Suprapubic skin (tissue), 4 donors: ENCODE results near the gene EDARADD. TPM values are rescaled to one million over a fixed set of nuclear protein-coding genes. Genes with fewer than 3 reads are reported as not detected.
"Not testable (repeated sequence)": the region's sequence is repeated elsewhere in the genome, so short reads cannot be mapped to it uniquely, and the experiment has no call there.

Experiments used
- DNase-seq, 2 donors: peaks; one replicate each; pipeline ENCODE4 v3.0.0-alpha.2; 2019; ENCODE audit warnings: low spot score in 2 of 2
- H3K27ac ChIP-seq: fragments of 200-600 bp; sonication (generic); one replicate; pipeline ENCODE4 v1.5.1; 2019
- H3K27me3 ChIP-seq: fragments of 200-600 bp; sonication (generic); one replicate; pipeline ENCODE4 v1.5.1; 2019
- H3K36me3 ChIP-seq: fragments of 200-600 bp; sonication (generic); one replicate; pipeline ENCODE4 v1.5.1; 2019
- H3K4me1 ChIP-seq: fragments of 200-600 bp; sonication (generic); one replicate; pipeline ENCODE4 v1.5.1; 2019
- H3K4me3 ChIP-seq: fragments of 200-600 bp; sonication (generic); one replicate; pipeline ENCODE4 v1.5.1; 2019; ENCODE audit warnings: mild to moderate bottlenecking
- H3K9me3 ChIP-seq: fragments of 200-600 bp; sonication (generic); one replicate; pipeline ENCODE4 v1.5.1; 2019
- EP300 ChIP-seq: sonication (generic); formaldehyde crosslinking; IDR thresholded peaks from one replicate; pipeline ENCODE4 v1.6.1; 2017; ENCODE audit warnings: antibody characterized with exemption
- POLR2A ChIP-seq, 2 donors: fragments of 450-650 bp; IDR thresholded peaks; one replicate each; pipeline ENCODE4 v1.6.1; 2017; ENCODE audit warnings: antibody characterized with exemption in 2 of 2, mild to moderate bottlenecking in 2 of 2, moderate library complexity in 2 of 2
- POLR2AphosphoS5 ChIP-seq, 3 donors: sonication (generic); formaldehyde crosslinking; IDR thresholded peaks; one replicate each; pipeline ENCODE4 v1.6.1; 2017; ENCODE audit warnings: antibody characterized with exemption in 3 of 3
- WGBS: methylation state at CpG from one replicate; pipeline ENCODE4 v1.1.5; 2018; 5-methylcytosine and 5-hydroxymethylcytosine counted together
- total RNA-seq, 4 donors: library from RNA; depleted of rRNA; stranded (reverse); fragments of >200 nt; gene quantifications; one replicate each; pipeline ENCODE4 v1.1.0, GENCODE V29; 2016
- TF ChIP-seq, protein P1 (sequence below), 2 donors: fragments of 200-600 bp in 1 of 2; fragments of 450-650 bp in 1 of 2; sonication (generic) in 1 of 2; IDR thresholded peaks; one replicate each; pipeline ENCODE4 v1.5.1; 2016 to 2019; ENCODE audit warnings: antibody characterized with exemption in 2 of 2, mild to moderate bottlenecking in 1 of 2, moderate library complexity in 1 of 2

Gene EDARADD
- total RNA-seq, 4 donors from 2014 or later = 5.5 to 10.1 (median 7.6) TPM

DNA sequence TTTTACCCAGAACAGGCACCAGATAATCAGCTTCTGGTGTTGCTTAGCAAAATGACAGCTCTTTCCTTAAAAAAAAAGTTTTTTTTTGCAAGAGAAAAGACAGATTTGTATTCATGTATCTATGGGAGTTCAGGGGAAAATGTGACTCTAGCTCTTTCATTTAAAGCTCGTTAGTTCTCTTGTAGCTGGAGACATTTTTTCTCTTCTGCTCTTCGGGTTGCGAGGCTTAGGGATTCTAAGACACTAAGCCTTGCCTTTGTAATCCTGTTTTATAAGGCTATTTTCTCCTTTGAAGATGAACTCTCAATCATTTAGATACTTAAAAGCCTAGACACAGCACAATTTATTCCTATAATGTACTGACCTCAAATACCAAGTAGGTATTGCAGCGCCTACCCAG lies 40.3 kb upstream of the EDARADD start:
- H3K9me3 ChIP-seq = no peaks in the 10 kb centered on the region
- no peaks in the 10 kb centered on the region for H3K36me3 ChIP-seq
- no peaks in the 10 kb centered on the region for H3K4me1 ChIP-seq
- no peak for TF ChIP-seq EP300
- TF ChIP-seq POLR2AphosphoS5 (IDR thresholded peaks at IDR 0.05) = no peak
- TF ChIP-seq, protein P1, sequence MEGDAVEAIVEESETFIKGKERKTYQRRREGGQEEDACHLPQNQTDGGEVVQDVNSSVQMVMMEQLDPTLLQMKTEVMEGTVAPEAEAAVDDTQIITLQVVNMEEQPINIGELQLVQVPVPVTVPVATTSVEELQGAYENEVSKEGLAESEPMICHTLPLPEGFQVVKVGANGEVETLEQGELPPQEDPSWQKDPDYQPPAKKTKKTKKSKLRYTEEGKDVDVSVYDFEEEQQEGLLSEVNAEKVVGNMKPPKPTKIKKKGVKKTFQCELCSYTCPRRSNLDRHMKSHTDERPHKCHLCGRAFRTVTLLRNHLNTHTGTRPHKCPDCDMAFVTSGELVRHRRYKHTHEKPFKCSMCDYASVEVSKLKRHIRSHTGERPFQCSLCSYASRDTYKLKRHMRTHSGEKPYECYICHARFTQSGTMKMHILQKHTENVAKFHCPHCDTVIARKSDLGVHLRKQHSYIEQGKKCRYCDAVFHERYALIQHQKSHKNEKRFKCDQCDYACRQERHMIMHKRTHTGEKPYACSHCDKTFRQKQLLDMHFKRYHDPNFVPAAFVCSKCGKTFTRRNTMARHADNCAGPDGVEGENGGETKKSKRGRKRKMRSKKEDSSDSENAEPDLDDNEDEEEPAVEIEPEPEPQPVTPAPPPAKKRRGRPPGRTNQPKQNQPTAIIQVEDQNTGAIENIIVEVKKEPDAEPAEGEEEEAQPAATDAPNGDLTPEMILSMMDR (IDR thresholded peaks at IDR 0.05) = no peak
- no peak for TF ChIP-seq POLR2A (IDR thresholded peaks at IDR 0.05)
- 69% methylated on average over 4 of the region's 4 CpGs for WGBS
- H3K27me3 ChIP-seq = peaks cover 5% of the 10 kb centered on the region
- no peak overlapping the region for H3K4me3 ChIP-seq
- DNase-seq = no peak
- no peak overlapping the region for H3K27ac ChIP-seq

DNA sequence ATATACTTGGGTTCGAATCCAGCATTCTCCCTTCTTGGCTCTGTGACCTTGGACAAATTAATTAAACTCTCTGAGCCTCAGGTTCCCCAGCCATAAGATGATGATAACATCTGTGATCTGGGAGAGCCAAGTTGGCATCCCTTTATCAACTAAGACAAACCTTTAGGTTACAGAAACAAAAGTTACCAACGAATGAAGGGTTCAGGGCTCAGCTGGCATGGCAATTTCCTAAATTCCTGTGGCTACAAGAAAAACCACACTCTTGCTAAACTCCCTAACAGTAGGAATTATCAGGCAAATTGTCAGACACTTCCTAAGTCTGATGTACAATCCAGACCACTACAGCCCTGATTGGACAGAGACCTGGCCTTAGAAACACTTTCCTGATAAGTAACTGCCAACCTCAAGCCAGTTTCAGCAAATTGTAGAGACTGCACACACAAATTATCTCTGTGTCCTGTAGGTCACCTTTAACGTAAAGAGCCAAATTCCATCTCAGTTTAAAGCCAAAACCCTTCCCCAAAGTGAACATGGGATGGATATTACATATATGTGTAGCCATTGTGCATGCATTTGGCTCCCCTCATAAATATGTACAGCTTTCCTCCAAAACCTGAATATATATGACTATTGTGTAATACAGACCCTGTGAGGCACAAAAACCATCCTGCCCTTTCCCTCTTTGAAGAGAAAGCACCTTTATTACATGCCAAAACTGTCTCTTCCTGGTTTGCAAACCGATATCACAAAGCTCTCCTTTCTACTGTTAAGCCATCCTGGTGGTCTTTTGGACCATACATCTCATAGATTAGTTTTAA lies 39.5 kb upstream of the EDARADD start:
- Histone ChIP-seq H3K36me3 (no peaks in the 10 kb centered on the region), H3K9me3 (no peaks in the 10 kb centered on the region), H3K4me1 (no peaks in the 10 kb centered on the region), H3K4me3 (no peak overlapping the region), H3K27ac (no peak overlapping the region), H3K27me3 (peaks cover 5% of the 10 kb centered on the region)
- no peak for DNase-seq
- TF ChIP-seq POLR2AphosphoS5 (IDR thresholded peaks at IDR 0.05) = no peak
- no peak for TF ChIP-seq EP300
- 45% methylated on average over 4 of the region's 4 CpGs for WGBS

DNA sequence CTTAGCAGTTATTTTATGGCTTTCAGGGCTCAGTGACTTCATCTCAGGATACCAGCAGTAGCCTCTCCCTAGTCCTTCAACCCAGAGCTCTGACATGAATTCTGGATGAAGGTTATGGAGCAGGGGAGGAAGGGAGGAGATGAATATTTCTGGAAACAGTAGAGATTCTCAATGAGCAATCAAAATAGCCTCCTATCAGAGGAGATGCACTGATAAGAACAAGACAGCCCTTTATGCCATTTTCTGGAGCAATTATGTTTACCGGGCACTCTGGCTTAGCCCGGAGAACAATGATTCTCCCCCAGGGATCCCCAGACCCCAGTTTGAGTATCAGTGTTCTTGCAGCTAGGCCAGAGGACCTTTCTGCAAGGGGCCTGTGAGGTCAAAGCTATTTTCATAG lies 37.9 kb upstream of the EDARADD start:
- H3K4me1 ChIP-seq = no peaks in the 10 kb centered on the region
- 94% methylated on average over 2 of the region's 2 CpGs for WGBS
- no peaks in the 10 kb centered on the region for H3K9me3 ChIP-seq
- H3K27me3 ChIP-seq = peaks cover under 1% of the 10 kb centered on the region
- no peak overlapping the region for H3K4me3 ChIP-seq
- peak in 1 of 2 donors; percentile 20 for DNase-seq
- H3K27ac ChIP-seq = no peak overlapping the region
- no peaks in the 10 kb centered on the region for H3K36me3 ChIP-seq
- TF ChIP-seq EP300 = no peak
- TF ChIP-seq POLR2AphosphoS5 (IDR thresholded peaks at IDR 0.05) = no peak
- TF ChIP-seq, protein P1 (IDR thresholded peaks at IDR 0.05) = no peak
- TF ChIP-seq POLR2A (IDR thresholded peaks at IDR 0.05) = no peak

DNA sequence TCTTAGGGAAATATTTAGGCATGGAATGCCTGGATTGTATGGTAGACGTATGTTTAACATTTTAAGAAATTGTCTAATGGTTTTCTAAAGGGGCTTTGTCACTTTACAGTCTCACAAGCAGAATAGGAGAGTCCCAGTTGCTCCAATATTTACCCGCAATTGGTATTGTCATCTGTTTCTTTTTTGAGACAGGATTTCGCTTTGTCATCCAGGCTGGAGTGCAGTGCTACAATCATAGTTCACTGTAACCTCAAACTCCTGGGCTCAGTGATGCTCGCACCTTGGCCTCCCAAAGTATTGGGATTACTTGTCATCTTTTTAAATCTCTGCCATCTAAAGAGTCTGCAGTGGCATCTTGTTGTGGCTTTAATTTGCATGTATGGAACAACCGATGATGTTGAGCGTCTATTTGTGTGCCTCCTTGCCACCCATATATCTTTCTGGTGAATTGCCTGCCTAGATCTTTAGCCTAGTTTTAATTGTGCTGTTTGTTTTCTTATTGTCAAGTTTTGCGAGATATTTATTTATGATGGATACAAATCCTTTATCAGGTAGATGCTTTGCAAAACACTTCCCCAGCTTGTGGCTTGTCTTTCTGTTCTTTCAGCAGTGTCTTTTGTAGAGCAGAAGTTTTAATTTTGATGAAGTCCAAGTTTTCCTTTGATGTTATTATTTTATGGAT lies 32.0 kb upstream of the EDARADD start:
- no peaks in the 10 kb centered on the region for H3K36me3 ChIP-seq
- TF ChIP-seq POLR2AphosphoS5 (IDR thresholded peaks at IDR 0.05) = no peak
- TF ChIP-seq POLR2A (IDR thresholded peaks at IDR 0.05) = no peak
- TF ChIP-seq, protein P1 (IDR thresholded peaks at IDR 0.05) = no peak
- no peak for TF ChIP-seq EP300
- H3K9me3 ChIP-seq = no peaks in the 10 kb centered on the region
- no peaks in the 10 kb centered on the region for H3K4me1 ChIP-seq
- no peak for DNase-seq
- no peak overlapping the region for H3K27ac ChIP-seq
- 90% methylated on average over 7 of the region's 7 CpGs for WGBS
- H3K27me3 ChIP-seq = no peaks in the 10 kb centered on the region
- no peak overlapping the region for H3K4me3 ChIP-seq

DNA sequence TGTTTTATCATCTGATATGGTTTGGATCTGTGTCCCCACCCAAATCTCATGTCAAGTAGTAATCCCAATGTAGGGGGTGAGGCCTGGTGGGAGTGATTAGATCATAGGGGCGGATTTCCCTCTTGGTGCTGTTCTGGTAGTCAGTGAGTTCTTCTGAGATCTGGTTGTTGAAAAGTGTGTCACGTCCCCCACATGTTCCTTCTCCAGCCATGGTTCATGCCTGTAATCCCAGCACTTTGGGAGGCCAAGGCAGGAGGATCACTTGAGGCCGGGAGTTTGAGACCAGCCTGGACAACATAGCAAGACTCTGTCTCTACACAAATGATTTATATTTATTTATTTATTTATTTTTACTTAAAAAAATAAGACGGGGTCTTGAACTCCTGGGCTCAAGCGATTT lies 30.8 kb upstream of the EDARADD start:
- no peak overlapping the region for H3K4me3 ChIP-seq
- H3K36me3 ChIP-seq = no peaks in the 10 kb centered on the region
- WGBS = 82% methylated on average over 5 of the region's 5 CpGs
- no peak for TF ChIP-seq POLR2A (IDR thresholded peaks at IDR 0.05)
- H3K9me3 ChIP-seq = no peaks in the 10 kb centered on the region
- H3K27me3 ChIP-seq = no peaks in the 10 kb centered on the region
- peak in 1 of 2 donors; percentile 9 for DNase-seq
- H3K4me1 ChIP-seq = no peaks in the 10 kb centered on the region
- no peak overlapping the region for H3K27ac ChIP-seq

DNA sequence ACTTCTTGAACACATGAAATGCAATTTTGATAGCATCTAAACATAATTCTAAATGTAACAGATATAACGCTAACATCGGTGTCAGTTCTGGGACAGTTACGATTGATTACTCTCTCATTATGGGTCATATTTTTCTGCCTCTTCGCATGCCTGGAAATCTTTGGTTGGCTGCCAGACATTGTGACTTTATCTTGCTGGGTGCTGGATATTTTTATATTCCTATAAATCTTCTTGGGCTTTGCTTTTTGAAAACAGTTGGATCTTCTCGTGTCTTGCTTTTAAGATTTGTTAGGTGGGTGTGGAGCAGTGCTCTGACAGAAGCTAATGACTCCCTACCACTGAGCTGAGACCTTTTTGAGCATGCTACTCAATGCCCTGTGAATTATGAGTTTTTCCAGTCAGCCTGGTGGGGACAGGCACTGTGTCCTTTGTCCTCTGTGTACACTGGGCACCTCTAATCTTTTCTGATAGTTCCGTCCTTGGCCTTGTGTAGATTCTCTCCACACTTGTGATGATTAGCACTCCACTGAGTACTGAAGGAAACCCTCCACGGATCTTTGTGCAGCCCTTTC lies 28.0 kb upstream of the EDARADD start:
- Histone ChIP-seq H3K9me3 (no peaks in the 10 kb centered on the region), H3K4me3 (no peak overlapping the region), H3K4me1 (no peaks in the 10 kb centered on the region), H3K36me3 (no peaks in the 10 kb centered on the region), H3K27ac (no peak overlapping the region), H3K27me3 (no peaks in the 10 kb centered on the region)
- 45% methylated on average over 7 of the region's 7 CpGs for WGBS
- TF ChIP-seq POLR2AphosphoS5 (IDR thresholded peaks at IDR 0.05) = no peak
- no peak for TF ChIP-seq POLR2A (IDR thresholded peaks at IDR 0.05)
- TF ChIP-seq, protein P1 (IDR thresholded peaks at IDR 0.05) = no peak
- TF ChIP-seq EP300 = no peak
- no peak for DNase-seq

DNA sequence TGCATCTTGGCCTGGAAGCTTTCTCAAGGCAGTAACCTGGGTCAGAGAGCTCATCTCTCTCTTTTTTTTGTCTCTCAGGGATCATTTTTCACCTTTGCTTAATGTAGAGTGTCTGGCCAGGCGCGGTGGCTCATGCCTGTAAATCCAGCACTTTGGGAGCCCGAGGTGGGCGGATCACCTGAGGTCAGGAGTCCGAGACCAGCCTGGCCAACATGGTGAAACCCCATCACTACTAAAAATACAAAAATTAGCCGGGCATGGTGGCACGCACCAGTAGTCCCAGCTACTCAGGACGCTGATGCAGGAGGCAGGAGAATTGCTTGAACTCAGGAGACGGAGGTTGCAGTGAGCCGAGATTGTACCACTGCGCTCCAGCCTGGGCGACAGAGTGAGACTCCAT lies 27.4 kb upstream of the EDARADD start:
- WGBS = 72% methylated on average over 12 of the region's 12 CpGs

More for the DNA sequence above, 27.4 kb upstream of the EDARADD start:
- H3K4me1 ChIP-seq, H3K27me3 ChIP-seq, H3K9me3 ChIP-seq, H3K4me3 ChIP-seq, H3K27ac ChIP-seq, H3K36me3 ChIP-seq, DNase-seq: not testable (repeated sequence)
